Activated CD8-positive, alpha-beta T cell treated with anti-CD3 and anti-CD28 coated beads for 36 hours (primary cell): Measurements from ENCODE around the gene HHATL. TPM values are rescaled to one million over a fixed set of nuclear protein-coding genes. Genes with fewer than 3 reads are reported as not detected.

Experiments
- ATAC-seq: fragments of 200-7000 bp; cut with Tn5 transposase; one replicate; pipeline ENCODE4 v1.10.0; 2021; ENCODE audit warnings: mild to moderate bottlenecking, moderate library complexity
- CTCF ChIA-PET: fragments of 350-600 bp; sonication (Branson Sonifier 250); formaldehyde crosslinking; loops from one replicate; lab custom pipeline; 2021; ENCODE audit warnings: antibody characterized with exemption; lab: Charles Lee
- POLR2A ChIA-PET: fragments of 350-600 bp; sonication (Branson Sonifier 250); formaldehyde crosslinking; loops from one replicate; lab custom pipeline; 2021; ENCODE audit warnings: antibody characterized with exemption; lab: Charles Lee
- DNase-seq: peaks from one replicate; pipeline ENCODE4 v3.0.0-alpha.2; 2020
- H3K27ac Mint-ChIP-seq: one replicate; pipeline ENCODE4 v1.8.0; 2021; ENCODE audit warnings: mild to moderate bottlenecking, mixed read lengths
- H3K27me3 Mint-ChIP-seq: one replicate; pipeline ENCODE4 v1.8.0; 2021; ENCODE audit warnings: mixed read lengths
- H3K36me3 Mint-ChIP-seq: one replicate; pipeline ENCODE4 v1.8.0; 2021; ENCODE audit warnings: low read depth, mixed read lengths
- H3K4me1 Mint-ChIP-seq: one replicate; pipeline ENCODE4 v1.8.0; 2021; ENCODE audit warnings: low read depth, mixed read lengths
- H3K4me3 Mint-ChIP-seq: one replicate; pipeline ENCODE4 v1.8.0; 2021; ENCODE audit warnings: mild to moderate bottlenecking, moderate library complexity, mixed read lengths
- H3K9me3 Mint-ChIP-seq: one replicate; pipeline ENCODE4 v1.8.0; 2021; ENCODE audit warnings: mixed read lengths
- CTCF ChIP-seq: fragments of 200-600 bp; IDR thresholded peaks from one replicate; pipeline ENCODE4 v1.8.0; 2022; ENCODE audit warnings: antibody characterized with exemption, mild to moderate bottlenecking
- intact Hi-C: fragments of 100-400 bp; cut with micrococcal nuclease; formaldehyde crosslinking; loops from one replicate; pipeline ENCODE4 v1.10.0; 2022
- total RNA-seq, 2 experiments: library from RNA; stranded (reverse); gene quantifications; one replicate each; pipeline ENCODE4 v1.2.3, GENCODE V29; 2021

The HHATL gene
- total RNA-seq, 2 experiments from 2014 or later, result not detected

- no peak for ATAC-seq
- Mint-ChIP-seq H3K4me3 (no peak overlapping the region), H3K27me3 (peaks cover 3% of the 10 kb centered on the region), H3K27ac (no peak overlapping the region), H3K4me1 (no peaks in the 10 kb centered on the region), H3K36me3 (no peaks in the 10 kb centered on the region), H3K9me3 (peaks cover 16% of the 10 kb centered on the region)
- DNase-seq, result no peak
- CTCF ChIA-PET, result no interaction called here
- POLR2A ChIA-PET, result no interaction called here
- intact Hi-C loops, result no loop called here
- no peak for TF ChIP-seq CTCF
These were observed 26.7 kb downstream of the HHATL start for GRCh38 chr3:42675909-42676308.

GRCh38 chr3:42674146-42674545 lies 28.5 kb downstream of the HHATL start:
- ChIA-PET POLR2A (no interaction called here), CTCF (no interaction called here)
- Mint-ChIP-seq H3K9me3 (peaks cover 16% of the 10 kb centered on the region), H3K4me1 (no peaks in the 10 kb centered on the region), H3K27ac (no peak overlapping the region), H3K36me3 (no peaks in the 10 kb centered on the region), H3K27me3 (peaks cover 3% of the 10 kb centered on the region), H3K4me3 (no peak overlapping the region)
- no peak for ATAC-seq
- no peak for TF ChIP-seq CTCF
- DNase-seq, result no peak
- intact Hi-C loops, result no loop called here

- H3K27me3 Mint-ChIP-seq, result peaks cover 2% of the 10 kb centered on the region
- DNase-seq (peak; percentile 0), ATAC-seq (no peak)
- ChIA-PET CTCF (no interaction called here), POLR2A (no interaction called here)
- H3K36me3 Mint-ChIP-seq, result no peaks in the 10 kb centered on the region
- peaks cover 9% of the 10 kb centered on the region for H3K9me3 Mint-ChIP-seq
- intact Hi-C loops, result no loop called here
- H3K4me1 Mint-ChIP-seq, result no peaks in the 10 kb centered on the region
- H3K27ac Mint-ChIP-seq, result no peak overlapping the region
- H3K4me3 Mint-ChIP-seq, result no peak overlapping the region
- TF ChIP-seq CTCF, result no peak
These were observed 29.5 kb downstream of the HHATL start for GRCh38 chr3:42673082-42673481.

- ChIA-PET POLR2A (no interaction called here), CTCF (no interaction called here)
- DNase-seq (no peak), ATAC-seq (no peak)
- Mint-ChIP-seq H3K27ac (no peak overlapping the region), H3K9me3 (peaks cover 4% of the 10 kb centered on the region), H3K36me3 (no peaks in the 10 kb centered on the region), H3K4me1 (no peaks in the 10 kb centered on the region), H3K27me3 (peaks cover 2% of the 10 kb centered on the region), H3K4me3 (no peak overlapping the region)
- intact Hi-C loops, result no loop called here
- no peak for TF ChIP-seq CTCF
These were observed 30.1 kb downstream of the HHATL start for GRCh38 chr3:42672515-42672914.

GRCh38 chr3:42670670-42671069 lies 31.9 kb downstream of the HHATL start:
- Mint-ChIP-seq H3K36me3 (no peaks in the 10 kb centered on the region), H3K27ac (no peak overlapping the region), H3K9me3 (no peaks in the 10 kb centered on the region), H3K4me1 (no peaks in the 10 kb centered on the region), H3K4me3 (no peak overlapping the region), H3K27me3 (peaks cover 2% of the 10 kb centered on the region)
- intact Hi-C loops, result no loop called here
- ATAC-seq (no peak), DNase-seq (peak; percentile 1)
- CTCF ChIA-PET, result no interaction called here
- TF ChIP-seq CTCF, result no peak
- POLR2A ChIA-PET, result no interaction called here
